Measurements from ENCODE around the gene NRG3. TPM values are rescaled to one million over a fixed set of nuclear protein-coding genes. Genes with fewer than 3 reads are reported as not detected.

NRG3 gene
- total and polyA plus RNA-seq, 2 of the 4 experiments (the other 2 are of a cell fraction), result not detected

DNA sequence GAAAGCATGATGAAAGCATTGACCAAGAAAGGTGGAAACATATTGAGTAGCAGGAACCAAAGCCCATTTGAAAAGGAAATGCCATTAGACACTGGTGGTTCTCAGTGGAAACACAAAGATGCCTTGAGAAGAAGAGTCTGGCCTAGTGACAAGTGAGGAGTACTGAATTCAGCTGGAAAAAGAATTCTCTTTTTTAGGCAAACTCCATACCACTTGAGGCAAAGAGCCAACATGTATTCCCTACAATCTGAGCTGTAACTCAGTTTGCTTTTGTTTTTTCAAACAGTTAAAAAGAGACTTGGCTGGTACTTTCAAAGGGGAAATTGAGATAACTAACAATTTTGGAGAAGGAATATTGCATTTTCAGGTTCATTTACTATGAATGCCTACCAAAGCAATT lies 624.0 kb downstream of the NRG3 start:
- Histone ChIP-seq H3K9me1 (ENCODE audit: insufficient read depth, low read length) (no peaks in the 10 kb centered on the region), H3K9me3 (ENCODE audit: control insufficient read depth, insufficient read depth, low read length) (0 out of 2 replicates have a peak, but pooled peaks cover 5% of the 10 kb centered on the region), H2BK20ac (ENCODE audit: low read depth, low read length) (no peak overlapping the region), H3K23ac (ENCODE audit: low read depth, low read length) (no peak overlapping the region), H3K36me3 (ENCODE audit: control insufficient read depth, insufficient read depth, low read length) (no peaks in the 10 kb centered on the region), H4K5ac (ENCODE audit: low read depth, low read length) (no peak overlapping the region), H2BK15ac (ENCODE audit: low read depth, low read length) (no peak overlapping the region), H3K9ac (ENCODE audit: low read depth, low read length) (no peak overlapping the region), H3K4me3 (ENCODE audit: insufficient read depth, low read depth, low read length) (no peak overlapping the region), H4K91ac (ENCODE audit: insufficient read depth, low read depth, low read length) (no peak overlapping the region), H3K79me1 (ENCODE audit: low read depth in 1 of 2, low read length in 2 of 2) (no peaks in the 10 kb centered on the region), H3K56ac (ENCODE audit: extremely low read depth, insufficient read depth, low read length) (no peak overlapping the region), H3K27me3 (ENCODE audit: control insufficient read depth, insufficient read depth, low read length) (no peaks in the 10 kb centered on the region), H4K20me1 (ENCODE audit: insufficient read depth, low read length) (no peaks in the 10 kb centered on the region), H3K4me1 (ENCODE audit: control insufficient read depth, insufficient read depth, low read length) (no peaks in the 10 kb centered on the region), H2AK5ac (ENCODE audit: low read depth, low read length) (no peak overlapping the region), H3K18ac (ENCODE audit: low read depth, low read length) (no peak overlapping the region), H3K4me2 (ENCODE audit: low read depth, low read length) (no peak overlapping the region), H3K27ac (ENCODE audit: insufficient read depth, low read length) (no peak overlapping the region), H2AK9ac (replicated peaks; ENCODE audit: low read depth, low read length, poor library complexity) (no peak overlapping the region), H4K8ac (ENCODE audit: low read depth in 2 of 2, low read length in 2 of 2) (no peak overlapping the region), H3K4ac (ENCODE audit: low read depth, low read length) (no peak overlapping the region), H3K14ac (replicated peaks; ENCODE audit: low read depth, low read length) (no peak overlapping the region), H2BK120ac (ENCODE audit: low read depth, low read length) (no peak overlapping the region), H2BK5ac (ENCODE audit: low read depth, low read length, poor library complexity, severe bottlenecking) (no peak overlapping the region), H2AFZ (replicated peaks; ENCODE audit: low read length, poor library complexity) (no peak overlapping the region)
- ChIA-PET POLR2A (ENCODE audit: unreplicated experiment) (no interaction called here), CTCF (no interaction called here)
- no peak for DNase-seq
- no peak for ATAC-seq (ENCODE audit: low read depth)
- intact Hi-C loops (cut with micrococcal nuclease) (no loop called here), dilution Hi-C loops (cut with HindIII; ENCODE audit: low sequenced_read_pairs, unreplicated experiment) (no loop called here), in situ Hi-C loops (cut with MboI; ENCODE audit: low sequenced_read_pairs) (no loop called here)
- TF ChIP-seq CHD1 (IDR thresholded peaks at IDR 0.05; ENCODE audit: low read depth, low read length), result no peak
- TF ChIP-seq, protein P1, sequence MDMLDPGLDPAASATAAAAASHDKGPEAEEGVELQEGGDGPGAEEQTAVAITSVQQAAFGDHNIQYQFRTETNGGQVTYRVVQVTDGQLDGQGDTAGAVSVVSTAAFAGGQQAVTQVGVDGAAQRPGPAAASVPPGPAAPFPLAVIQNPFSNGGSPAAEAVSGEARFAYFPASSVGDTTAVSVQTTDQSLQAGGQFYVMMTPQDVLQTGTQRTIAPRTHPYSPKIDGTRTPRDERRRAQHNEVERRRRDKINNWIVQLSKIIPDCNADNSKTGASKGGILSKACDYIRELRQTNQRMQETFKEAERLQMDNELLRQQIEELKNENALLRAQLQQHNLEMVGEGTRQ (IDR thresholded peaks at IDR 0.05; ENCODE audit: low read depth, low read length), result no peak
- TF ChIP-seq, protein P2, sequence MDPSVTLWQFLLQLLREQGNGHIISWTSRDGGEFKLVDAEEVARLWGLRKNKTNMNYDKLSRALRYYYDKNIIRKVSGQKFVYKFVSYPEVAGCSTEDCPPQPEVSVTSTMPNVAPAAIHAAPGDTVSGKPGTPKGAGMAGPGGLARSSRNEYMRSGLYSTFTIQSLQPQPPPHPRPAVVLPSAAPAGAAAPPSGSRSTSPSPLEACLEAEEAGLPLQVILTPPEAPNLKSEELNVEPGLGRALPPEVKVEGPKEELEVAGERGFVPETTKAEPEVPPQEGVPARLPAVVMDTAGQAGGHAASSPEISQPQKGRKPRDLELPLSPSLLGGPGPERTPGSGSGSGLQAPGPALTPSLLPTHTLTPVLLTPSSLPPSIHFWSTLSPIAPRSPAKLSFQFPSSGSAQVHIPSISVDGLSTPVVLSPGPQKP (IDR thresholded peaks at IDR 0.05; ENCODE audit: borderline replicate concordance, low read depth, low read length), result no peak
- TF ChIP-seq RCOR1 (IDR thresholded peaks at IDR 0.05; ENCODE audit: insufficient replicate concordance, low read length), result no peak
- TF ChIP-seq CEBPB (IDR thresholded peaks at IDR 0.05; ENCODE audit: low read depth, low read length), result no peak
- TF ChIP-seq MAZ (IDR thresholded peaks at IDR 0.05; ENCODE audit: borderline replicate concordance, low read depth, low read length), result no peak
- TF ChIP-seq BHLHE40 (IDR thresholded peaks at IDR 0.05; ENCODE audit: low read depth, low read length), result no peak
- no peak for TF ChIP-seq POLR2A (IDR thresholded peaks at IDR 0.05; ENCODE audit: low read depth, low read length)
- no peak for TF ChIP-seq MXI1 (IDR thresholded peaks at IDR 0.05; ENCODE audit: borderline replicate concordance, low read depth, low read length)
- no peak for TF ChIP-seq RFX5 (IDR thresholded peaks at IDR 0.05; ENCODE audit: low read depth, low read length)
- no peak for TF ChIP-seq MAFK (IDR thresholded peaks at IDR 0.05; ENCODE audit: low read depth, low read length)
- TF ChIP-seq SMC3 (IDR thresholded peaks at IDR 0.05; ENCODE audit: low read depth, low read length), result no peak
- no TSS peak for BruUV-seq (replicated peaks)

Measured in IMR-90 (cell line).